ENCODE data around the gene WARS2. TPM values are rescaled to one million over a fixed set of nuclear protein-coding genes. Genes with fewer than 3 reads are reported as not detected.

The WARS2 gene
- total and polyA plus RNA-seq, 2 of the 8 experiments (the other 6 are each of a cell fraction or from before 2014, with no cell fraction given): 4.3 to 12.9 TPM

- Histone ChIP-seq H3K4me3 (ENCODE audit: extremely low read depth in 1 of 4, insufficient read depth in 2 of 4, low read depth in 3 of 4, low read length in 4 of 4) (no peak overlapping the region), H2AFZ (ENCODE audit: low read length) (no peak overlapping the region), H3K27ac (ENCODE audit: low read depth, low read length) (no peak overlapping the region), H3K18ac (ENCODE audit: extremely low read depth, low read length) (no peak overlapping the region), H3K27me3 (replicated peaks in 1 of 4; ENCODE audit: control insufficient read depth in 3 of 4, extremely low read depth in 1 of 4, insufficient read depth in 3 of 4, low read length in 3 of 4) (no peaks in the 10 kb centered on the region), H3K36me3 (ENCODE audit: control insufficient read depth in 2 of 4, insufficient read depth in 4 of 4, low read length in 3 of 4) (no peaks in the 10 kb centered on the region; a peak in 1 of 8 replicates), H3K23ac (ENCODE audit: insufficient read length) (no peak overlapping the region), H3K56ac (replicated peaks; ENCODE audit: insufficient read length, low read depth, low read length) (no peak overlapping the region), H3K79me2 (ENCODE audit: control insufficient read depth in 1 of 2, insufficient read depth in 2 of 2, low read length in 2 of 2) (no peaks in the 10 kb centered on the region), H3K23me2 (ENCODE audit: low read depth, low read length) (no peaks in the 10 kb centered on the region), H2BK15ac (ENCODE audit: low read length) (no peak overlapping the region), H2BK20ac (ENCODE audit: low read length) (no peak overlapping the region), H4K5ac (ENCODE audit: insufficient read length, low read depth, low read length) (no peak overlapping the region), H4K8ac (ENCODE audit: extremely low read depth, insufficient read depth, low read length) (no peak overlapping the region), H3K9me3 (ENCODE audit: insufficient read depth in 2 of 2, low read depth in 1 of 2, low read length in 1 of 2) (no peaks in the 10 kb centered on the region), H3K79me1 (ENCODE audit: low read depth, low read length) (no peaks in the 10 kb centered on the region), H3K4ac (replicated peaks; ENCODE audit: insufficient read length, low read depth, low read length) (no peak overlapping the region), H3K4me2 (ENCODE audit: insufficient read depth in 1 of 2, low read depth in 2 of 2, low read length in 2 of 2) (no peak overlapping the region), H4K91ac (replicated peaks; ENCODE audit: insufficient read length, low read length) (no peak overlapping the region), H3K9ac (replicated peaks in 1 of 4; ENCODE audit: extremely low read depth in 1 of 4, low read depth in 3 of 4, low read length in 3 of 4) (no peak overlapping the region), H3K14ac (ENCODE audit: insufficient read length) (no peak overlapping the region), H2BK12ac (ENCODE audit: low read depth, low read length) (no peak overlapping the region), H2BK5ac (ENCODE audit: low read depth, low read length) (no peak overlapping the region), H2BK120ac (replicated peaks; ENCODE audit: low read depth, low read length) (no peak overlapping the region), H4K20me1 (replicated peaks in 1 of 2; ENCODE audit: control insufficient read depth in 1 of 2, insufficient read depth in 2 of 2, low read length in 2 of 2) (no peaks in the 10 kb centered on the region), H2AK5ac (ENCODE audit: low read depth, low read length) (no peak overlapping the region), H3K4me1 (replicated peaks in 1 of 4; ENCODE audit: control insufficient read depth in 3 of 4, insufficient read depth in 4 of 4, low read length in 3 of 4) (no peaks in the 10 kb centered on the region)
- POLR2A ChIA-PET (ENCODE audit: partially characterized antibody): no interaction called here
- 94% methylated on average over 3 of the region's 3 CpGs; no CpG with 5 or more reads in 1 of the 2 experiments for WGBS, 2 experiments (ENCODE audit: extremely low coverage in 1 of 2, insufficient coverage in 1 of 2, insufficient read length in 1 of 2, insufficient replicate concordance in 2 of 2, low coverage in 1 of 2, low lambda C conversion rate in 2 of 2, missing lambda C conversion rate in 1 of 2)
- CTCF ChIA-PET (ENCODE audit: partially characterized antibody): interaction anchor here (1.2 kb wide), 1 partner anchor 25 kb away, joined by 3 read pairs; no protein-coding TSS in a partner anchor
- FAIRE-seq: no peak
- DNase-seq (ENCODE audit: low read depth in 1 of 2, low spot score in 2 of 2): no peak
- TF ChIP-seq NRF1 (IDR thresholded peaks at IDR 0.05; ENCODE audit: low read depth, low read length) (no peak), TEAD4 (IDR thresholded peaks at IDR 0.05; ENCODE audit: low read depth, low read length) (no peak), ATF2 (IDR thresholded peaks at IDR 0.05; ENCODE audit: low read length) (no peak), RNF2 (IDR thresholded peaks at IDR 0.05; ENCODE audit: borderline replicate concordance, low read depth, low read length, missing control alignments, poor library complexity, severe bottlenecking) (no peak), TAF7 (optimal IDR thresholded peaks at IDR 0.05; ENCODE audit: borderline replicate concordance, low read depth, low read length) (no peak), ZNF274 (IDR thresholded peaks at IDR 0.05; ENCODE audit: borderline replicate concordance, extremely low read depth, low read length) (no peak), GTF2F1 (IDR thresholded peaks at IDR 0.05; ENCODE audit: borderline replicate concordance, low read depth, low read length) (no peak), HDAC6 (IDR thresholded peaks at IDR 0.05; ENCODE audit: low read depth, low read length) (no peak), RXRA (IDR thresholded peaks at IDR 0.05; ENCODE audit: insufficient read depth, low read depth, low read length) (no peak), KDM4A (IDR thresholded peaks at IDR 0.05; ENCODE audit: low read depth, low read length, severe bottlenecking) (no peak), CBX8 (IDR thresholded peaks at IDR 0.05; ENCODE audit: borderline replicate concordance, low read depth, low read length) (no peak), SP2 (IDR thresholded peaks at IDR 0.05; ENCODE audit: low read length) (no peak)
Measured at GRCh38 chr1:119071321-119071720, 69.1 kb downstream of the WARS2 start.

Data from H1 (cell line).